Muscle layer of colon (tissue), 2 donors: ENCODE data around the gene ETFA.

Experiments
- H3K27ac ChIP-seq: one replicate; pipeline ENCODE4 v1.7.0; 2013; ENCODE audit warnings: low read depth, mild to moderate bottlenecking, low read length, moderate library complexity
- H3K27me3 ChIP-seq, 2 donors: one replicate each; pipeline ENCODE4 v1.7.0; 2013; ENCODE audit warnings: low read length in 2 of 2, mild to moderate bottlenecking in 2 of 2; ENCODE audit not compliant: insufficient read depth in 2 of 2, control insufficient read depth in 1 of 2
- H3K36me3 ChIP-seq: one replicate; pipeline ENCODE4 v1.7.0; 2013; ENCODE audit warnings: mild to moderate bottlenecking, low read length; ENCODE audit not compliant: insufficient read depth
- H3K4me1 ChIP-seq: one replicate; pipeline ENCODE4 v1.7.0; 2013; ENCODE audit warnings: mild to moderate bottlenecking, low read length; ENCODE audit not compliant: insufficient read depth
- H3K4me3 ChIP-seq, 2 donors: one replicate each; pipeline ENCODE4 v1.7.0; 2013; ENCODE audit warnings: low read length in 2 of 2, low read depth in 1 of 2, mild to moderate bottlenecking in 1 of 2, moderate library complexity in 1 of 2
- H3K9ac ChIP-seq: one replicate; pipeline ENCODE4 v1.7.0; 2013; ENCODE audit warnings: low read length
- H3K9me3 ChIP-seq: one replicate; pipeline ENCODE4 v1.7.0; 2013; ENCODE audit warnings: mild to moderate bottlenecking, low read length
- donor health status: abdominal sarcoma.
- donor health status: Adenocarcinoma of cecum.

Gene ETFA

DNA sequence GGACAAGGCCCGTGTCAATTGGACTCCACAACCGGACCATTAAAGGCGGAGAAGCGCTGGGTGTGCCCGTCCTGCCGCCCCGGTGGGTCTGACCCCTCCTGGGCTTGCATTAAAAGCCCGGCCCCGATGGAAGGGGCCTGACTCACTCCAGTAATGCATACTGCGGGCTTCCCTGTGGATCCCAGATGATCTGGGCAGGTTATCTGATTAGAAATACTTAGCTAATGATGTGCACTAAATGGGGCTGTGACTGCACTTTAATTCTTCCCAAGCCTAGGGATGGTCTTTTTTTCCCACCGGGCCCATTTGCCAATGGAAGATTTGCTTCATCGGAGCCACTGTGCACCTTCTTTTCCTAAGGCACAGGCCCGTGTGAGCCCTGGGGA is 126.6 kb downstream of the ETFA start:
- no peaks in the 10 kb centered on the region for H3K4me1 ChIP-seq
- H3K27ac ChIP-seq = no peak overlapping the region
- H3K4me3 ChIP-seq = no peak overlapping the region
- no peaks in the 10 kb centered on the region for H3K9me3 ChIP-seq
- peaks cover 0 to 13% of the 10 kb centered on the region in 2 donors for H3K27me3 ChIP-seq
- H3K36me3 ChIP-seq = no peaks in the 10 kb centered on the region
- no peak overlapping the region for H3K9ac ChIP-seq

DNA sequence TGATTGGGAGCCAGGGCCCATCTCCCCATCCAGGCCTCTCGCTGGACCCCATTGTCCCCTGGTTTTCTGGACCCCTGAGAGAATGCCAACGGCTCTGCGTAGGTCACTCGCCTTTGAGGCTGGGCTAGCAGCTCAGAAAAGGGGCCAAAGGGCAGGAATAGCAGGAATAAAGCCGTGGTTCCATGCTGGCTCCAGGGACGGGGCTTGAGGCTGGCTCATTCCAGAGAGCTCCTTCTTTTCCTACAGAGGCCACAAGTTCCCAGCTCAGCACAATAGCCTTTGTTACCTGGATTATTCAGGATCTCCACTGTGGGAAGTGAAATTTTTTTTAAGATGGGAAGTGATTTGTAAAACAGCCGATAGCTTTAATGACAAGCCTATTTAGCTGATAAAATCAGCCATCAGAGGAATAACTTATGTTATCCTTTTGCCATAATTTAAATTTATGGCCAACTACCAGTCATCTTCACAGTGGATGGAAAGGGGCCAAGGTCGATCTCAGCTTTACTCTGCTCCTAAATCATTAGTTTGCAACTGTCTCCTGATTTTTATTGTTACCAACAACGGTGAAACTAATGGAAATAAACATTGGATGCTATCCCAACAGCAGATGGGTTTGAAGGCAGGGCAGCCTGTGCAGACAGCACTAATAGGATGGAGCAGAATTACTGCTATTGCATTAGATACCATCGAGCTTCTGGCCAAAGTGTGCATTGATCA is 127.2 kb downstream of the ETFA start:
- H3K36me3 ChIP-seq = no peaks in the 10 kb centered on the region
- H3K4me3 ChIP-seq = no peak overlapping the region
- no peak overlapping the region for H3K27ac ChIP-seq

DNA sequence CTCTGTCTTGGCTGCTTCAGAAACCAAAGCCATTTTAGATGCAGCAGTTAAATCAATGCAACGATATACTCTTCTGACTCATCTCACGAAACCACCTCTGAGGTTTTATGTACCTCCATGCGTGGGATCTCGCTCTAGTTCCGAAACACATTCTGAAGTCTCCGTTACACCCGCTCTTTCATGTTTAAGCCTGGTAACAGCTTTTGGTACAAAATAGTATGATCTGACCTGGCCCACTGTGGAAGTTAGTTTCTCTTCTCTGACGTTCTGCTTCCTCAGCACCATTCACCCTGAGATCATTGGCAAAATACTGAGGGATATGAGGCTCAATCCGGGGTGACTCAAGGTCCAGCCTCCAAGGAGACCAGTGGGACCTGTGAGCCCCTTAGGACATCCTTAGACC is 129.6 kb downstream of the ETFA start:
- peaks cover 0 to 16% of the 10 kb centered on the region in 2 donors for H3K27me3 ChIP-seq
- H3K36me3 ChIP-seq = no peaks in the 10 kb centered on the region
- H3K27ac ChIP-seq = no peak overlapping the region
- no peak overlapping the region for H3K9ac ChIP-seq
- H3K4me3 ChIP-seq = no peak overlapping the region
- no peaks in the 10 kb centered on the region for H3K9me3 ChIP-seq
- peaks cover 11% of the 10 kb centered on the region for H3K4me1 ChIP-seq

More for the DNA sequence above, 127.2 kb downstream of the ETFA start:
- no peaks in the 10 kb centered on the region for H3K9me3 ChIP-seq
- H3K4me1 ChIP-seq = no peaks in the 10 kb centered on the region
- H3K27me3 ChIP-seq = peaks cover 0 to 18% of the 10 kb centered on the region in 2 donors
- H3K9ac ChIP-seq = no peak overlapping the region

DNA sequence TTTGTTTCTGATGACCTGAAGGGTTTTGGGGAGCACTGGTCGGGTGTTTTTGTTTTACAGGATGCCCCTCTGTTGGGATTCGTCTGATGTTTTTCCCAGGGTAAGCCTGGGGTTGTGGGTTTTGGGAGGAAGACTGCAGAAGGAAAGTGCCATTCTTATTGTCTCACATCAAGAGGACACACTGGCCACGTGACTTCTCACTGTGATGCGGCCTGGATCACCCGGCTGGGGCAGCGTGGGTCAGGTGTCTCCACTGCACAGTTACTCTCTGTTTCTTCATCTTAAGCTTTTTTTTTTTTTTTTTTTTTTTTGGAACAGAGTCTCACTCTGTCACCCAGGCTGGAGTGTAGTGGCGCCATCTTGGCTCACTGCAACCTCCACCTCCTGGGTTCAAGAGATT is 130.9 kb downstream of the ETFA start:
- Histone ChIP-seq H3K27ac (no peak overlapping the region), H3K4me3 (no peak overlapping the region), H3K36me3 (no peaks in the 10 kb centered on the region), H3K27me3 (peaks cover 0 to 16% of the 10 kb centered on the region in 2 donors), H3K4me1 (peaks cover 11% of the 10 kb centered on the region), H3K9me3 (no peaks in the 10 kb centered on the region), H3K9ac (no peak overlapping the region)

DNA sequence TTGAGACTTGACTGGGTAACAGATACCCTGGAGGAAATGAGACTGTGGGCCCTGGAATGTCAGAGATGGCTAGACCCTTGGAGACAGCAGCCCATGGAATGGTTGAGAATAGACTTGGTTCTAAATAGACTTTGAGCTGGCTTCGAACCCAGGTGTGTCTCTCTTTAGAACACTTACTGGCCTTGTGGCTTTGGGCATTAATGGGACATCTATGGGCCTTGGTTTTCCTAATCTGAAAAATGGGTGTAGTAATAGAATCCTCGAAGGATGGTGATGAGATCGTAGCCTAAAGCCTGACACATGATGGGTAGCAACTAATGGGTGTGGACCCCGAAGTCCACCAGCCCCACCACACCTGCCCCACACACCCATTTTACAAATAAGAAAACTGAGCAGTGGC is 132.2 kb downstream of the ETFA start:
- H3K27ac ChIP-seq = no peak overlapping the region
- H3K4me1 ChIP-seq = peaks cover 11% of the 10 kb centered on the region
- no peak overlapping the region for H3K9ac ChIP-seq
- H3K27me3 ChIP-seq = peaks cover 0 to 16% of the 10 kb centered on the region in 2 donors
- H3K9me3 ChIP-seq = no peaks in the 10 kb centered on the region
- no peaks in the 10 kb centered on the region for H3K36me3 ChIP-seq
- no peak overlapping the region for H3K4me3 ChIP-seq

DNA sequence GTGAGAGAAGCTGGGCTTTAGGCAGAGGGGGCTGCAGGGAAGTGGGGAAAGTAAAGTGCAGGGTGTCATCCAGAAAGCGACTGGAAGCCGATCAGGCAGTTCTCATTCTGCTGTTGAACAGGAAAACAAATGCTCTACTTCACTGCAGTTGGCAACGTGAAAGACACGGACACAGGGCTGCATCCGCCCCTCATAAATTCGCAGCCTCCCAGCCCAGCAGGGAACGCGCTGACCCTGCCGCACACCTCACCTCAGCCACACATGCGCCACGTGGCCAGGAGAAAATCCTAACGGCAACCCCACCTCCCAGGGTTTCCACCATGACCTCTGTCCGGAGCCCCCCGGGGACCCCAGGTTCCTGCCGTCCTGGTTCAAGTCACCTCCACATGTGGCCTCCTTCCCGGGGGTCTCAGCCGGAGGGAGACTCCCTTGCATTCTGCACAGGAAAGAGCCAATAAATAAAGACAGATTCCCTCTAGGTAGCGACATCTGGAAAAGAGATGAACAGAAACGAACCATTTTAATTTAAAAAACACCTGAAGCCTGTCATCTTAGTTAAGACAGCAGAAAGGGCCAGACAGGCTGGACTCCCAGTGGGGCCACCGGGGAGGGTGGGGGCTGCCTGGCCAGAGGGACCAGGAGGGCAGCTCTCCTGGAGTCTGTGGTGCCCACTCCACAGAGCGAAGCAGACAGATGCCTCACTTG is 132.8 kb downstream of the ETFA start:
- H3K4me1 ChIP-seq = peaks cover 11% of the 10 kb centered on the region
- no peaks in the 10 kb centered on the region for H3K36me3 ChIP-seq
- no peaks in the 10 kb centered on the region for H3K9me3 ChIP-seq
- no peak overlapping the region for H3K4me3 ChIP-seq
- H3K27ac ChIP-seq = no peak overlapping the region
- H3K27me3 ChIP-seq = peaks cover 0 to 16% of the 10 kb centered on the region in 2 donors
- no peak overlapping the region for H3K9ac ChIP-seq

DNA sequence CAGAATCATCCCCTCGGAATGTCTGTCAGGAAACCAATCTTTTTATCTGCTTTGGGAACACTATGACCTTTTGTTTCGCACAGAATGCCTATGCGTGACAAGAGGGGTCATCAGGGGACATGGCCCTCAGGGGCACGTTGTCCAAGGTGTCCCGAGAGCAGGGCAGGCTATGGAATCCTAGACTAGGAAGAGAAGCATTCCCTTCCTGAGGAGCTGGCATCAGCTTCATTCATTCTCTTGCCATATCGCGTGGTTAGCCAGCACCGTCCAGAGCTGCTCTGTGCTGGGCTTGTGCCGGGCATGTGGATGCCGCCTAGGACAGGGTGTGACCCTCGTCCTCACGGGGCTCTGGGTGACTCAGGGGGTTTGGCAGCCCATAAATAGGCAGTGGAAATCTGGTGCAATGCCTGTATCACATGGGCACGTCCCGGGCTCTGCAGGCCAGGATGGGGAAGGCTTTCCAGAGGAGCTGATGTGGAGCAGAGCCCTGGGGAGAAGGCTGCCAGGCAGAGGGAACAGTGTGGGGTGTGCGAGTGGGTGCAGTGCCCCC is 133.7 kb downstream of the ETFA start:
- Histone ChIP-seq H3K36me3 (no peaks in the 10 kb centered on the region), H3K9me3 (no peaks in the 10 kb centered on the region), H3K27ac (no peak overlapping the region), H3K4me1 (peaks cover 11% of the 10 kb centered on the region), H3K27me3 (peaks cover 0 to 16% of the 10 kb centered on the region in 2 donors), H3K4me3 (no peak overlapping the region), H3K9ac (no peak overlapping the region)

DNA sequence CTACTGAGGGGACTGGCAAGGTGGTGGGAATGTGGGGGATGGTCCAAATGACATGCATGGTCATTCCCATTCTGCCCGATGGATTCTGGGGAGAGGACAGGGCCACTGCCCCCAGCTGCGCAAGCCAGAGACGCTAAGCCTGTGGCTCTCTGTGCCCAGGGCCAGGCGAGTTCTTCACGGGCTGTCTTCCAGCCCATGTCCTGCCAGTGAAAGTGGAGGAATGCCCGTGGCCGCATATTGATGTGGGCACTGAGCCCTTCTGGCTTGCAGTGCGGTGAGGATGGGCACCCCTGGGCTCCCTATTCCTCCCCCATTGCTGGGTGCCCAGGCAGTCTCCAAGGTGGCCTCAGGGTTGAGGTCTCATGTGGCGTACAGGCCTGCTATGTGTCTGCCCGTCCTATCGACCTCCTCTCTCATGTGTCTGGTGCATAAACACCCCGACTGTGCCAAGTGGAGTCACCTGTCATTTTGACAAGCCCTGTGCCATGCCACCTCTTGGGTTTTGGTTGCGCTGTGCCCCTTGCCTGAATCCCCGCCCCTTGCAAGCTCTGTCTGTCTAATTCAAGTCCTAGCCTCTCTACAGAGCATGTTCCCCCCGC is 134.7 kb downstream of the ETFA start:
- Histone ChIP-seq H3K9ac (no peak overlapping the region), H3K4me1 (peaks cover 11% of the 10 kb centered on the region), H3K27ac (no peak overlapping the region)

DNA sequence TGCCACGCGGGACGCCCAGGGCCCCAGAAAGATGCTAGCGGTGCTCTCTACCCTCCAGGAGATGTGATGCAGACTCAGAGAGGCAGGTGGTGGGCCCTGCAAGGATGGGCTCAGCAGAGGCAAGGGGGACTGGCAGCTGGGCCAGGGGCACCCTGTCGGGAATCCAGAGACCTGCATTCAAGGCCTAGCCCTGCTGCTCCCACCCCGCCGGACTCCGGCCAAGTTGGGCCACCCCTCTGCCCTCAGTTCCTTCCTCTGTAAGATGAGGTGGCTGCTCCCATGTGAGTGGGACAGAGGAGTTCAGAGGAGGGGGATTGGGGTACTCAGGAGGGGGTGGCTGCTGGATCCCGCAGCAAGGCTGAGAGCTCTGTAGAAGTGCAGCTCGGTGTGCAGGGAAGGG is 135.2 kb downstream of the ETFA start:
- H3K4me1 ChIP-seq = peaks cover 11% of the 10 kb centered on the region
- H3K27ac ChIP-seq = no peak overlapping the region
- no peak overlapping the region for H3K4me3 ChIP-seq
- H3K9ac ChIP-seq = no peak overlapping the region
- peaks cover 0 to 16% of the 10 kb centered on the region in 2 donors for H3K27me3 ChIP-seq
- no peaks in the 10 kb centered on the region for H3K9me3 ChIP-seq
- H3K36me3 ChIP-seq = no peaks in the 10 kb centered on the region

More for the DNA sequence above, 134.7 kb downstream of the ETFA start:
- H3K4me3 ChIP-seq = no peak overlapping the region
- peaks cover 0 to 16% of the 10 kb centered on the region in 2 donors for H3K27me3 ChIP-seq
- H3K36me3 ChIP-seq = no peaks in the 10 kb centered on the region
- H3K9me3 ChIP-seq = no peaks in the 10 kb centered on the region

DNA sequence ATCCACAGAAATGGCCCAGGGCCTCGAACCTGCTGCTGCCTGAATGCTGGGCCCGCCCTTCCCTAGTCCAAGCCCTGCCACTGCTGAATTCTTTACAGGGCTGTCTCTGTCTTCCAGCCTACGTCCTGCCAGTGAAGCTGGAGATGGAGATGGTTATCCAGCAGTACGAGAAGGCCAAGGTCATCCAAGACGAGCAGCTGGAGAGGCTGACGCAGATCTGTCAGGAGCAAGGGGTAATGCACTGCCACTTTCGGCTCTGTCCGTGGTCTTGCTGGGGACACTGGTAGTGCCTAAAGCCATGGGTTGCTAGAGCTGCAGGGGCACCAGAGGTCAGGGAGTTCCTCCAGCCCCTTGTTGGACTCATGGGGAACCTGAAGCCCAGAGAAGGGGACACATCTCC is 135.8 kb downstream of the ETFA start:
- no peaks in the 10 kb centered on the region for H3K36me3 ChIP-seq
- H3K9me3 ChIP-seq = no peaks in the 10 kb centered on the region
- H3K4me1 ChIP-seq = peaks cover 11% of the 10 kb centered on the region
- H3K27me3 ChIP-seq = peaks cover 0 to 16% of the 10 kb centered on the region in 2 donors
- no peak overlapping the region for H3K4me3 ChIP-seq
- H3K27ac ChIP-seq = no peak overlapping the region
- no peak overlapping the region for H3K9ac ChIP-seq

DNA sequence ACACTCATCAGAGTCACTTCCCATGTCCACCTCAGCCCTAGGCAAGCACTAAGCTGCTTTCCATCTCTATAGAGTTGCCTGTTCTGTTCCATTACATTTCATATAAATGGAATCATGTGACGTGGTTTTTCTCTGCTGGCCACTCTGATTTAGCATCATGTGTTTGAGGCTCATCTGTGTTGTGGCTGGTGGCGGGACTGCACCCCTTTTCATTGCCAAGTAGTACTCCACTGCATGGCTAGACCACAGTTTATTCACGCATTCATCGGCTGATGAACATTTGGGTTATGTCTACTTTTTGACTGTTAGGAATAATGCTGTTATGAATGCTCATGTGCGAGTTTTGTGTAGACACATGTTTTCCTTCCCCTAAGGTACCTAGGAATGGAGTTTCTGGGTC is 136.6 kb downstream of the ETFA start:
- no peaks in the 10 kb centered on the region for H3K9me3 ChIP-seq
- H3K4me1 ChIP-seq = peaks cover 11% of the 10 kb centered on the region
- H3K27ac ChIP-seq = no peak overlapping the region
- H3K36me3 ChIP-seq = no peaks in the 10 kb centered on the region
- H3K27me3 ChIP-seq = peaks cover 0 to 14% of the 10 kb centered on the region in 2 donors
- H3K4me3 ChIP-seq = no peak overlapping the region
- H3K9ac ChIP-seq = no peak overlapping the region
